CD14-positive monocyte (primary cell): Measurements from ENCODE around the gene ADORA2B. TPM values are rescaled to one million over a fixed set of nuclear protein-coding genes. Genes with fewer than 3 reads are reported as not detected.

Experiments
- DNase-seq, 3 donors: peaks; one replicate each; pipeline ENCODE4 v3.0.0-alpha.2; 2011 to 2022
- H2AFZ ChIP-seq: 2 replicates; pipeline ENCODE4 v1.6.0; 2012; ENCODE audit warnings: mild to moderate bottlenecking, low read depth, low read length, inconsistent platforms; ENCODE audit not compliant: insufficient read depth, poor library complexity, severe bottlenecking
- H3K27ac ChIP-seq, 2 donors: 1 replicate in 1 of 2; 2 replicates in 1 of 2; pipeline ENCODE4 v1.5.1; 2012 to 2013; ENCODE audit warnings: low read length in 2 of 2, control low read depth in 1 of 2, inconsistent platforms in 1 of 2, low read depth in 1 of 2, mild to moderate bottlenecking in 1 of 2
- H3K27me3 ChIP-seq, 2 donors: one replicate each; pipeline versions ENCODE4 v1.6.0 to v1.6.1; 2011 to 2013; ENCODE audit warnings: low read length in 2 of 2; ENCODE audit not compliant: control insufficient read depth in 2 of 2, insufficient read depth in 2 of 2
- H3K36me3 ChIP-seq, 2 donors: replicated peaks in 1 of 2; 1 replicate in 1 of 2; 2 replicates in 1 of 2; pipeline versions ENCODE4 v1.5.1 to v1.6.1; 2012 to 2013; ENCODE audit warnings: low read length in 2 of 2, control low read depth in 1 of 2, inconsistent platforms in 1 of 2, mild to moderate bottlenecking in 1 of 2; ENCODE audit not compliant: insufficient read depth in 2 of 2, control insufficient read depth in 1 of 2
- H3K4me1 ChIP-seq, 2 donors: 1 replicate in 1 of 2; 2 replicates in 1 of 2; pipeline versions ENCODE4 v1.5.1 to v1.6.1; 2012 to 2013; ENCODE audit warnings: low read length in 2 of 2, control low read depth in 1 of 2, inconsistent platforms in 1 of 2, mild to moderate bottlenecking in 1 of 2, moderate library complexity in 1 of 2; ENCODE audit not compliant: insufficient read depth in 2 of 2, control insufficient read depth in 1 of 2
- H3K4me2 ChIP-seq: replicated peaks from 2 replicates; pipeline ENCODE3; 2012; ENCODE audit warnings: low read length, moderate library complexity, mild to moderate bottlenecking; ENCODE audit not compliant: poor library complexity, severe bottlenecking; ENCODE audit errors: extremely low read depth
- H3K4me3 ChIP-seq, 3 experiments: fragments of 200-600 bp in 1 of 3; sonication (generic) in 1 of 3; replicated peaks in 1 of 3; 1 replicate in 2 of 3; 2 replicates in 1 of 3; pipeline ENCODE4 v1.5.1; 2011 to 2013; ENCODE audit warnings: low read length in 3 of 3, mild to moderate bottlenecking in 3 of 3, control low read depth in 2 of 3, low read depth in 2 of 3, inconsistent platforms in 1 of 3, moderate library complexity in 1 of 3
- H3K79me2 ChIP-seq: 2 replicates; pipeline ENCODE4 v1.6.0; 2012; ENCODE audit warnings: mild to moderate bottlenecking, control low read depth, inconsistent platforms, low read length, moderate library complexity; ENCODE audit not compliant: insufficient read depth
- H3K9ac ChIP-seq: 2 replicates; pipeline ENCODE4 v1.6.0; 2017; ENCODE audit warnings: low read length, mild to moderate bottlenecking; ENCODE audit not compliant: insufficient read depth, poor library complexity, severe bottlenecking
- H3K9me3 ChIP-seq, 2 donors: replicated peaks in 1 of 2; 1 replicate in 1 of 2; 2 replicates in 1 of 2; pipeline versions ENCODE4 v1.5.1 to v1.6.1; 2012 to 2013; ENCODE audit warnings: low read length in 2 of 2, control low read depth in 1 of 2; ENCODE audit not compliant: control insufficient read depth in 1 of 2, insufficient read depth in 1 of 2
- H4K20me1 ChIP-seq: 2 replicates; pipeline ENCODE4 v1.6.0; 2012; ENCODE audit warnings: mild to moderate bottlenecking, low read length, control low read depth, moderate library complexity; ENCODE audit not compliant: insufficient read depth
- H3K27ac Mint-ChIP-seq, 7 donors: one replicate each; pipeline ENCODE4 v1.8.0; 2020; ENCODE audit warnings: mild to moderate bottlenecking in 7 of 7, mixed read lengths in 7 of 7, moderate library complexity in 6 of 7, inconsistent platforms in 2 of 7
- H3K27me3 Mint-ChIP-seq, 3 donors: one replicate each; pipeline ENCODE4 v1.8.0; 2021 to 2022; ENCODE audit warnings: low read depth in 3 of 3, mild to moderate bottlenecking in 3 of 3, mixed read lengths in 3 of 3, moderate library complexity in 3 of 3, inconsistent platforms in 1 of 3
- H3K36me3 Mint-ChIP-seq, 2 donors: one replicate each; pipeline ENCODE4 v1.8.0; 2020; ENCODE audit warnings: mixed read lengths in 2 of 2, inconsistent platforms in 1 of 2, mild to moderate bottlenecking in 1 of 2
- H3K4me1 Mint-ChIP-seq: one replicate; pipeline ENCODE4 v1.8.0; 2020; ENCODE audit warnings: mild to moderate bottlenecking, mixed read lengths
- H3K4me3 Mint-ChIP-seq, 2 donors: one replicate each; pipeline ENCODE4 v1.8.0; 2020; ENCODE audit warnings: mild to moderate bottlenecking in 2 of 2, mixed read lengths in 2 of 2, moderate library complexity in 1 of 2
- H3K9me3 Mint-ChIP-seq, 7 donors: one replicate each; pipeline ENCODE4 v1.8.0; 2020 to 2022; ENCODE audit warnings: mixed read lengths in 7 of 7, mild to moderate bottlenecking in 6 of 7, moderate library complexity in 6 of 7, inconsistent platforms in 2 of 7
- CTCF ChIP-seq: fragments of 200-600 bp; IDR thresholded peaks from one replicate; pipeline ENCODE4 v1.8.0; 2022; ENCODE audit warnings: antibody characterized with exemption, mild to moderate bottlenecking
- WGBS: methylation state at CpG from one replicate; pipeline ENCODE4 v1.1.5; 2013; ENCODE audit warnings: missing lambda C conversion rate; ENCODE audit not compliant: insufficient coverage; 5-methylcytosine and 5-hydroxymethylcytosine counted together
- intact Hi-C, 2 donors: fragments of 100-400 bp; cut with micrococcal nuclease; formaldehyde crosslinking; loops; one replicate each; pipeline versions ENCODE4 v1.15.0 to v1.15.1; 2023
- polyA plus RNA-seq, 3 donors: library from polyadenylated mRNA; depleted of rRNA in 1 of 3; unstranded in 2 of 3; stranded (reverse) in 1 of 3; fragments of 300-500 nt in 2 of 3; fragments of >200 nt in 1 of 3; fragmentation: Illumina TruSeq in 2 of 3; gene quantifications; 1 replicate in 2 of 3; 2 replicates in 1 of 3; pipeline ENCODE4 v1.2.3, GENCODE V29; 2012 to 2021

ADORA2B gene
- polyA plus RNA-seq, 3 donors: 2.0 to 6.4 (median 4.4) TPM

- H2AFZ ChIP-seq: no peak overlapping the region
- intact Hi-C loops: no loop called here
- no peak overlapping the region for H3K27ac Mint-ChIP-seq
Observed at GRCh38 chr17:15931394-15931793, 13.5 kb upstream of the ADORA2B start.

GRCh38 chr17:15934866-15935265, 10.1 kb upstream of the ADORA2B start:
- H4K20me1 ChIP-seq: no peaks in the 10 kb centered on the region
- peaks cover 0 to 12% (median 0%) of the 10 kb centered on the region in 3 donors for H3K27me3 Mint-ChIP-seq
- peaks cover 0 to 8% of the 10 kb centered on the region in 2 donors for H3K9me3 ChIP-seq
- peaks cover 7 to 8% of the 10 kb centered on the region in 2 donors for H3K4me1 ChIP-seq
- no peak overlapping the region for H3K27ac ChIP-seq
- H3K4me2 ChIP-seq: no peak overlapping the region
- H3K27me3 ChIP-seq: no peaks in the 10 kb centered on the region
- TF ChIP-seq CTCF: no peak
- intact Hi-C loops: no loop called here
- no peak overlapping the region for H3K4me3 Mint-ChIP-seq
- H3K9me3 Mint-ChIP-seq: peaks cover under 1 to 16% (median 7%) of the 10 kb centered on the region in 7 donors
- peaks cover 0 to under 1% of the 10 kb centered on the region in 2 donors for H3K36me3 ChIP-seq
- H3K4me1 Mint-ChIP-seq: peaks cover 12% of the 10 kb centered on the region
- H3K27ac Mint-ChIP-seq: no peak overlapping the region
- no peak for DNase-seq
- no peaks in the 10 kb centered on the region for H3K79me2 ChIP-seq
- no peak overlapping the region for H3K4me3 ChIP-seq
- H3K36me3 Mint-ChIP-seq: peaks cover 6 to 7% of the 10 kb centered on the region in 2 donors
- no peak overlapping the region for H2AFZ ChIP-seq
- WGBS: no CpG with 5 or more reads among the region's 5 CpGs
- no peak overlapping the region for H3K9ac ChIP-seq

More at GRCh38 chr17:15931394-15931793, 13.5 kb upstream of the ADORA2B start:
- Histone ChIP-seq H3K9me3 (no peaks in the 10 kb centered on the region), H3K4me1 (peaks cover 31 to 35% of the 10 kb centered on the region in 2 donors), H3K79me2 (no peaks in the 10 kb centered on the region), H3K36me3 (no peaks in the 10 kb centered on the region), H3K4me3 (no peak overlapping the region), H3K27me3 (no peaks in the 10 kb centered on the region), H4K20me1 (no peaks in the 10 kb centered on the region), H3K9ac (no peak overlapping the region), H3K4me2 (no peak overlapping the region), H3K27ac (no peak overlapping the region)
- no peak for TF ChIP-seq CTCF
- Mint-ChIP-seq H3K36me3 (peaks cover 2 to 4% of the 10 kb centered on the region in 2 donors), H3K27me3 (peaks cover 0 to 18% (median 0%) of the 10 kb centered on the region in 3 donors), H3K4me1 (peaks cover 38% of the 10 kb centered on the region), H3K9me3 (peaks cover 0 to 10% (median 2%) of the 10 kb centered on the region in 7 donors), H3K4me3 (no peak overlapping the region)
- DNase-seq: no peak
